Stimulated activated CD8-positive, alpha-beta memory T cell treated with anti-CD3 and anti-CD28 coated beads, Interleukin-4, amount 100 ng/mL, for 24 hours (primary cell): ENCODE data around the gene CACNA2D3.

Source experiments
- DNase-seq: peaks from one replicate; pipeline ENCODE4 v3.0.0-alpha.2; 2020; ENCODE audit warnings: low read depth

Gene CACNA2D3

DNA sequence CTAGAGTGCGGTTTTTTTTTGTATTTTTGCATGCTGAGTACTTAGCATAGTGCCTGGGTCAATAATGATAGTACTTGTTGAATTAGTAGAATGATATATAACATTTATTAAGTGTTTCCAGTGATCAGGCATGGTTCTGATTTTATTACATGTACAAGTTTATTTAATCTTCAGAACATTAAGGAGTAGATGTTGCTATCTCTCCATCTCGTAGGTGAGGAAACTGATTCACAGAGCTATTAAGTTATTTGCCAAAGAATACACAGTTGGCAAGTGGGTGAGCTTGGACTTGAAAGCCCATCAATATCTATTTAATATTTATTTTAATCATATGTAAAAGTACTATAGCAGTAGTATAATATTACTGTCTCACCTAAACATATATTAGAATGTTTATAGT lies 219.5 kb downstream of the CACNA2D3 start:
- no peak for DNase-seq

DNA sequence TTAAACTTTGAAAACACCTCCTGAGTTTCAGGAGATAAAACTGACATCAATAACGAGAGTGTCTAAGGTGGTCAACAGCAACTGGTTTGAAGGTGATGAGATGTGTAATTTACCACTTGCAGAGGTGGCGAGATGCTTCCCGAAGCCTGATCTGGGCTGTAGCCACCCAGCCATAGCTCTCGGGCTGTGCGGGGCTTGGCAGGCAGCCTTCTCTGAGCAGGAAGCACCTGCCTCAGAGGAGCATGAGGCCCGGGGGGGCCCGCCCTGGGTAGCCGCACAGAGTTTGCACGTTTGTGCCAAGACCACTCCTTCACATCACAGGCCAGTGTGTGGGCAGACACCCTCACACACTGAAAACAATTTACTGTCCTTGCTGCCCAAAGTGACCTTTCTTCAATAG lies 220.3 kb downstream of the CACNA2D3 start:
- no peak for DNase-seq

DNA sequence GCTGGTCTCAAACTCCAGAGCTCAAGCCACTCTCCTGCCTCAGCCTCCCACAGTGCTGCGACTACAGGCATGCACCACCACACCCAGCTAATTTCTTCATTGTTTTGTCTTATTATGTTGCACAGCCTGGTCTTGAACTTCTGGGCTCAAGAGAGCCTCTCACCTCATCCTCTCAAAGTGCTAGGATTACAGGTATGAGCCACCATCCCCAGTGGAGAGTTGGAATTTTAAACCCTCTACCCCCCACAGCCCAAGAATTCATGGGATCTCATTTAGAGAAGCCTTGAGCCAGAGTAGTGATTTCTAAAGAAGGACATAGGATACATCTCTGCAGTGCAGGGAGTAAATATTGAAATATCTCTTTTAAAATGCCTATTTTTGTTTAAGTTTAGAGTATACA lies 221.1 kb downstream of the CACNA2D3 start:
- DNase-seq: no peak

DNA sequence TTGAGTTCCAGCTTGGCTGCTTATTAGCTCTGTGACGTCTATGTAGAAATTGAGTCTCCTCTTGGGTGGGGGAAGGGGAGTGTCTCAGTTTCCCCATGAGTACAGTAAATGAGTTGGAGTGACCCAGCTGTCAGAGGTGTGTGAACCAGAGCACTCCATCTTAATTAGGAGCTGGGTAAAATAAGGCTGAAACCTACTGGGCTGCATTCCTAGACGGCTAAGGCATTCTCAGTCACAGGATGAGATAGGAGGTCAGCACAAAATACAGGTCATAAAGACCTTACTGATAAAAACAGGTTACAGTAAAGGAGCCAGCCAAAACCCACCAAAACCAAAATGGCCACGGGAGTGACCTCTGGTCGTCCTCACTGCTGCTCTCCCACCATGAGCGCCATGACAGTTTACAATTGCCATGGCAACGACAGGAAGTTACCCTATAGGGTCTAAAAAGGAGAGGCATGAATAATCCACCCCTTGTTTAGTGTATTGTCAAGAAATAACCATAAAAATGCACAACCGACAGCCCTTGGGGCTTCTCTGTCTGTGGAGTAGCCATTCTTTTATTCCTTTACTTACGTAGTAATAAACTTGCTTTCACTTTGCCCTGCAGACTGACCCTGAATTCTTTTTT lies 222.4 kb downstream of the CACNA2D3 start:
- DNase-seq: no peak

DNA sequence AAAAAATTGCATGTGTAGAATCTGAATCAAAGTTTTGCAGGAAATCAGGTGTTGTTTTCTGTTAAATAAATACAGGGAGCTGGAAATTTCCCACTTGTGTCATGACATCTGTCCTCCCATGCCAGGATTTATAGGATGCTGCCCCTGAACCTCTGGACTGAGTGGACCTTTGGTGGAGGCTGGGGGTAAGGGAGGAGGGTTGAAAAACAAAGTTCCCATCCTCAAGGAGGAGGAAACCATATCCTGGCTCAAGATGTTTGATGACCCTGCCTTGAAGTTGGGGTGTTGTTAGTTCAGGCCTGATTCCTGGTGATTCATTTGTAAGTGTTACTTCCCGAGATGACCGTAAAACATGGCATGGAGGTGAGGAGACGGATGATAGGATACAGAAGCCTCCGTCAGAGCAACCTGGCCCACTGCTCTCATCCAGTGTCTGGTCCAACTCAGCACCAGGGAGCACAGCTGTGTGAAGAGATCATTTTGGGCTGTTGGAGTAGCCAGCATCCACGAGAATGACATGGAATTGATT lies 223.6 kb downstream of the CACNA2D3 start:
- DNase-seq: no peak

- no peak for DNase-seq
These were observed 224.7 kb downstream of the CACNA2D3 start for GRCh38 chr3:54347060-54347459.

- DNase-seq: no peak
These were observed 225.6 kb downstream of the CACNA2D3 start for GRCh38 chr3:54347933-54348332.

DNA sequence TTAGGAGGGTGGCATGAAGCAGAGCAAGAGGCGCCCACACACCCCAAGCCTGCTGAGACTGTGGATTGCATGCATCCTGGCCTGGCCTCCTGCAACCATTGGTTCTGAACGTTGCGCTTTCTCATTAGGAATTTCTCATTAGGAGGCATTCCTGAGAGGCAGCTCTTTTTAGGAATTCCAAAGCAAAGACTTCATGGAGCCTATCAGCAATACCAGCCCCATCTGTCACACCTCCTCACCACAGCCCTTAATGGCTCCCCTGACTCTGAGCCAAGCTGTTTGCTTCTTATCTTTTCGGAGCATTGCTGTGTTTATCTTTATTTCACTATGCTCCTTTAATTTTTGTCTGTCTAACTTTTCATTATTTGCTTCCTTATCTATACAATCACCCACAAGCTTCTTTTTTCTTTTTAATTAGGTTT lies 226.9 kb downstream of the CACNA2D3 start:
- no peak for DNase-seq

- no peak for DNase-seq
These were observed 227.3 kb downstream of the CACNA2D3 start for GRCh38 chr3:54349691-54350090.

GRCh38 chr3:54353546-54353945 lies 231.2 kb downstream of the CACNA2D3 start:
- DNase-seq: no peak

DNA sequence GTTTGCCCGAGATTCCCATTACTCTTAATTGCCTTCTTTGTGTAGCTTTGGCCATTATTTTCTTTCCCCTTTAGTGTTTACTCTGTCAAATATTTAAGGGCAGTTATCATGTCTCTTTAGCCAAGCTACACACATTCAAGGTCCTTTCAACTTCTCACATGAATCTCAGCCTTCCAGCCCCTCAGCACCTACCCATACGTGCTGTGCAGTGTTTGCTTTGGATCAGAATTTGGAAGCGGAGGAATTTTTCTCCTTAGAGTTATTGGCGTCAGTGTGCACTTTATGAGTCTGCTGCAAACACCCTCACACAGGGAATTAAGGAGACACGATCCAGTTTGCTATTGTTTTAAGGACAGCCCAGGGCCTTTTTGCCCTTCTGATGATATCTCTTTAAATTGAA lies 231.6 kb downstream of the CACNA2D3 start:
- DNase-seq: no peak

GRCh38 chr3:54355800-54356199 lies 233.4 kb downstream of the CACNA2D3 start:
- DNase-seq: no peak

DNA sequence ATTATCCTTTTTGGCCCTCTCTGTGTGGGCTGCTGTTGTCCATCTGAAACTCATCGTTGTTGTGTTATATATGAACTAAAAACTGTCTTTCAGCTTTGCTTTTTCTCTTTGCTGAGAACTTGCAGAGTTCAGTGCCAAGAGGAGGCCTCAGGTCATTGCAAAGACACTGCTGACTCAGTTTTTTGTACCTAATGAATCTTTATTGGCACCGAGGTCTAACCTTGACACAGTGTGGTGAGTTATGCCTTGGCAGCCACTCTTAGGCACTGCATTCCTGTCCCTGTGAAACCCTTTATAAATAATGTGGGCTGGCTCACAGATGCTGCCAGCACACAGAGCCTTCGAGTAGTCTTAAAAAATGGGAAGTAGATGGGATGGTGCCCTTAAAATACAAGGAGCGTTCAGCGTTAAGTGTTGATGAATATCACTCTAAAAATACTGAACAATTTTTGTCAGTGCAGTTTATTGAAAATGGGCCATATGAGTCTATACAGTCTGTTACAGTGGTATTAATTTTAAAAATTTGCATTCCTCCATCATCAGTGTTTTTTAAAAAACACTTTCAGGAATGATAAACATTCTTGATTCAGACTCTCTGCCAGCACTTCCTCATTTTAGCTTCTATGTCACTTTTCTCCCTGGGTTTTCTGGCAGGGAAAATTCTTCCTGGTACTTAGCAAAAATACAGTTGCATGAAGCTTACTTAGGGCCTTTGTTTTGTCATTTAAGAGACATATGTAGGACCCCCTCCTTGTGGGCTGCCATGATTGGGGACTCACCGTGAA lies 234.1 kb downstream of the CACNA2D3 start:
- no peak for DNase-seq

GRCh38 chr3:54357301-54357700 lies 234.9 kb downstream of the CACNA2D3 start:
- DNase-seq: no peak

GRCh38 chr3:54358316-54358715 lies 236.0 kb downstream of the CACNA2D3 start:
- DNase-seq: no peak

DNA sequence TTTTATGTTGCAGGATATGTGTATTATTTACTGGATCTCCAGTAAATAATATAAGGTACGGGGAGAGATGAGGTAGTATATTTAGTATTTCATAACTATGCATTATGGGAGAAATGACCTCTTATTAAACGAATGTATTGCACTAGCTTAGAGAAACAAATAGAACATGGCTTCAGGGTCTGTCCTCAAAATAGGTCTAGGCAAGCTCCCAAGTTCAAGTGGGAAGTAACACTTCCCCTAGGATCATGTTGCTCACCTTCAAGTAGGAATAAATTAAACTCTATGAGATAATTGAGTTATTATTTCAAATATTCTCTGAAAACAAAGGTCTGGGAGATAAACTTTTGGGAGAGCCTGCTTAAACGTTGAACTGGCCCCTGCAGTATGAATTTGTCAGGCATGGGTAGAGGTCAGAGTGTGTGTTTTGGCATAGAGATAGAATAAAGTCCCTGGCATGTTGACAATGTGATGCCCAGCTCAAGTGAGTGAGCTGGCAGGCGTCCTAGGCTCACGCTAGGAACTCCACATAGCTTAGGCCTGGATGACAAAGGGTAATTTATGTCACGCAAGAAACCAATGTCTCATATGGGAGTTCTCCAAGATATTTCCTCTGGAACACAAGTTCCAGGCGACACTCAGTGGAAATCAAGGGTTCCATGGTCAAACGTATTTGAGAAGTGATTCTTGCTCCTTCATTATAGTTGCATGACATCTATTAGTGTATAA lies 236.8 kb downstream of the CACNA2D3 start:
- no peak for DNase-seq

DNA sequence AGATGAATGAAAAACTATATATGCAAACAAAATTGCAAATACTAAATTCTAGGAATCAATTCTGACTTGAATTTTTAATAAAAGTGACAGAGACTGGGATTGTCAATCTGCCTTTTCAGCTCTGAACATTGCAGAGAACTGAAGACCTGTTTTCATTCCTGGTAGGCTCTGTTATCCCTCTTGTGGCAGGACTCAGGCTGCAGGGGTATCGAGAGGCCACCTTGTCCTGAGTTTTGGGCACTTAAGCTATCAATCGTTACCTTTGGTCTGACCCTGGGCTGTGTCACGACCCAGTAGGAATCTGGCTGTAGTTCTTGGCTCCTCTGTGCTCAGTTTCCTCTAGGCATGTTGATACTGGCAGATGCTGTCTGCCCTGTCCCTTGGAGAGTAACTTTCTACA lies 238.0 kb downstream of the CACNA2D3 start:
- DNase-seq: no peak

- no peak for DNase-seq
These were observed 239.5 kb downstream of the CACNA2D3 start for GRCh38 chr3:54361746-54362283.

GRCh38 chr3:54366007-54366750 lies 243.8 kb downstream of the CACNA2D3 start:
- no peak for DNase-seq

DNA sequence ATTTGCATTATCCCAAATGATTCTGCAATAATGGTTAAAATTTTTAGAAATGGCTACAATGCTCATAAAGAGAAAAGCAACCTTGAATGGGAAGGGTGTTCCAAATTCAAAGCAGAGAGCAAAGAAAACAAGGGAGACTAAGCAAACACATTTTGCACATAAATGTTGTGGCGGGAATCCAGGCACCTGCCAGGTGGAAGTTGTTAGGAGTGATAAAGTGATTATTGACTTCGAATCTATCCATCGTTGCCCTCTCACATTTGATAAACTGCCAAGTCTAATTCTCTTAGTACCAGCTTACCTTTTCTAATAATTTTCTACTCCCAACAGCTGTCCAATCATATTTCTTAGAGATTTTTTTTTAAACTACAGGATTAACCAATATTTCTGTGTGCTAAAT lies 244.5 kb downstream of the CACNA2D3 start:
- DNase-seq: no peak

DNA sequence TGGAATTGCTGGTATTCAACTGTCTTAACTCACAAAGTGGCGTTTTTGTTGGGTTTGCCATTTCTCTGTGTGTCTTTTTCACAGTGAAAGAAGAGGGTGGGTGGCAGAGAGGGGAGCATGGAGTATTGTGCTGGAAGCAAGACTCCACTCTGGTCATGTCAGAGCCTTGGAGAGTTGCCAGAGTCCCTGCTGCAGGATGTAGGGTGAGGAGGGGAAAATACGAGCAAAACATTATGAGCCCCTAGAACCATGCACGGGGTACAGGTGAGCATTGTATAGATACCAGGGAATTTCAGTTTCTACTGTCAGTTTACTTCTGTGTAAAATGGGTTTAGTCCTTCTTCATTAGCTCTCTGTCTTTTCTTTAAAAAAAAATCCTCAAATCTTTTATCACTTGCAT lies 249.9 kb downstream of the CACNA2D3 start:
- DNase-seq: no peak
